RWPE2 (cell line): ENCODE results near the gene EXOSC9.

Experiments
- ATAC-seq: fragments of 200-7000 bp; cut with Tn5 transposase; 3 replicates; pipeline ENCODE4 v1.9.1; 2021; ENCODE audit warnings: low read depth
- DNase-seq: peaks from one replicate; pipeline ENCODE4 v3.0.0-alpha.2; 2020; ENCODE audit warnings: low spot score
- H3K27ac ChIP-seq: fragments of 450-650 bp; 2 replicates; pipeline ENCODE4 v1.5.1; 2017; ENCODE audit warnings: mild to moderate bottlenecking; ENCODE audit not compliant: poor library complexity, severe bottlenecking
- H3K27me3 ChIP-seq: fragments of 250-450 bp; sonication (Bioruptor Pico); 2 replicates; pipeline ENCODE4 v1.5.1; 2021; ENCODE audit warnings: mild to moderate bottlenecking, moderate library complexity; ENCODE audit not compliant: insufficient read depth, poor library complexity, severe bottlenecking
- H3K36me3 ChIP-seq: fragments of 250-450 bp; sonication (Bioruptor Pico); 2 replicates; pipeline ENCODE4 v1.5.1; 2020; ENCODE audit warnings: low read depth, mild to moderate bottlenecking, moderate library complexity
- H3K4me1 ChIP-seq: fragments of 250-450 bp; sonication (Bioruptor Pico); 2 replicates; pipeline ENCODE4 v1.5.1; 2021; ENCODE audit warnings: mild to moderate bottlenecking, moderate library complexity; ENCODE audit not compliant: insufficient read depth, poor library complexity, severe bottlenecking
- H3K4me3 ChIP-seq: fragments of 250-450 bp; sonication (Bioruptor Pico); 2 replicates; pipeline ENCODE4 v1.5.1; 2021; ENCODE audit warnings: mild to moderate bottlenecking, moderate library complexity; ENCODE audit not compliant: severe bottlenecking
- H3K9me3 ChIP-seq: fragments of 250-450 bp; sonication (Bioruptor Pico); 2 replicates; pipeline ENCODE4 v1.5.1; 2021; ENCODE audit warnings: mild to moderate bottlenecking, moderate library complexity; ENCODE audit not compliant: severe bottlenecking
- CTCF ChIP-seq: fragments of 450-650 bp; IDR thresholded peaks from one replicate; pipeline ENCODE4 v1.5.1; 2017; ENCODE audit warnings: mild to moderate bottlenecking, moderate library complexity; ENCODE audit not compliant: poor library complexity, severe bottlenecking

Gene EXOSC9

GRCh38 chr4:121792966-121793365 lies 8.2 kb upstream of the EXOSC9 start:
- Histone ChIP-seq H3K4me1 (peaks cover 14% of the 10 kb centered on the region), H3K4me3 (no peak overlapping the region), H3K9me3 (no peaks in the 10 kb centered on the region), H3K36me3 (no peaks in the 10 kb centered on the region), H3K27me3 (no peaks in the 10 kb centered on the region), H3K27ac (no peak overlapping the region)
- peak; percentile 62; the same call in 2 of the 3 replicates for ATAC-seq
- no peak for DNase-seq
- no peak for TF ChIP-seq CTCF

- H3K9me3 ChIP-seq, result no peaks in the 10 kb centered on the region
- H3K4me3 ChIP-seq, result no peak overlapping the region
- H3K4me1 ChIP-seq, result peaks cover 10% of the 10 kb centered on the region
- DNase-seq (no peak), ATAC-seq (no peak; the same call in 2 of the 3 replicates)
- H3K27ac ChIP-seq, result no peak overlapping the region
- H3K27me3 ChIP-seq, result no peaks in the 10 kb centered on the region
- H3K36me3 ChIP-seq, result no peaks in the 10 kb centered on the region
- no peak for TF ChIP-seq CTCF
Observed at GRCh38 chr4:121794505-121795188, 6.5 kb upstream of the EXOSC9 start.

GRCh38 chr4:121796283-121796682 lies 4.8 kb upstream of the EXOSC9 start:
- H3K27me3 ChIP-seq, result no peaks in the 10 kb centered on the region
- H3K36me3 ChIP-seq, result no peaks in the 10 kb centered on the region
- H3K9me3 ChIP-seq, result no peaks in the 10 kb centered on the region
- no peak for ATAC-seq
- no peaks in the 10 kb centered on the region for H3K4me1 ChIP-seq
- no peak for TF ChIP-seq CTCF
- DNase-seq, result no peak
- no peak overlapping the region for H3K4me3 ChIP-seq
- H3K27ac ChIP-seq, result no peak overlapping the region

- H3K27ac ChIP-seq, result no peak overlapping the region
- peaks cover 8% of the 10 kb centered on the region for H3K4me1 ChIP-seq
- no peaks in the 10 kb centered on the region for H3K9me3 ChIP-seq
- H3K27me3 ChIP-seq, result no peaks in the 10 kb centered on the region
- no peak for TF ChIP-seq CTCF
- ATAC-seq, result no peak
- no peak overlapping the region for H3K4me3 ChIP-seq
- H3K36me3 ChIP-seq, result peaks cover 28% of the 10 kb centered on the region
- DNase-seq, result no peak
Observed at GRCh38 chr4:121799208-121799823, 1.8 kb upstream of the EXOSC9 start.
